AG04449 (cell line): ENCODE measurements around the gene CFAP91.

ENCODE experiments used
- CTCF ChIA-PET: fragments of 350-600 bp; formaldehyde crosslinking; extraction: SDS; loops from one replicate; lab custom pipeline; 2021; ENCODE audit warnings: antibody characterized with exemption; lab: Yijun Ruan, JAX
- POLR2A ChIA-PET: fragments of 400-600, 350-600 bp; formaldehyde crosslinking; extraction: SDS; loops from one replicate; lab custom pipeline; 2020; ENCODE audit warnings: antibody characterized with exemption, inconsistent platforms; lab: Yijun Ruan, JAX
- DNase-seq: peaks from one replicate; pipeline ENCODE4 v3.0.0-alpha.2; 2010; ENCODE audit warnings: low read depth, low spot score
- H3K4me3 ChIP-seq: 2 replicates; pipeline ENCODE4 v1.5.1; 2011; ENCODE audit warnings: low read depth, mild to moderate bottlenecking, control low read depth, low read length
- TF ChIP-seq, protein P1 (sequence below): IDR thresholded peaks from one replicate; pipeline ENCODE4 v1.5.1; 2011; ENCODE audit warnings: mild to moderate bottlenecking, moderate library complexity, low read length, control low read depth, inconsistent platforms; ENCODE audit not compliant: insufficient read depth; ENCODE audit errors: missing control alignments

Gene CFAP91

DNA sequence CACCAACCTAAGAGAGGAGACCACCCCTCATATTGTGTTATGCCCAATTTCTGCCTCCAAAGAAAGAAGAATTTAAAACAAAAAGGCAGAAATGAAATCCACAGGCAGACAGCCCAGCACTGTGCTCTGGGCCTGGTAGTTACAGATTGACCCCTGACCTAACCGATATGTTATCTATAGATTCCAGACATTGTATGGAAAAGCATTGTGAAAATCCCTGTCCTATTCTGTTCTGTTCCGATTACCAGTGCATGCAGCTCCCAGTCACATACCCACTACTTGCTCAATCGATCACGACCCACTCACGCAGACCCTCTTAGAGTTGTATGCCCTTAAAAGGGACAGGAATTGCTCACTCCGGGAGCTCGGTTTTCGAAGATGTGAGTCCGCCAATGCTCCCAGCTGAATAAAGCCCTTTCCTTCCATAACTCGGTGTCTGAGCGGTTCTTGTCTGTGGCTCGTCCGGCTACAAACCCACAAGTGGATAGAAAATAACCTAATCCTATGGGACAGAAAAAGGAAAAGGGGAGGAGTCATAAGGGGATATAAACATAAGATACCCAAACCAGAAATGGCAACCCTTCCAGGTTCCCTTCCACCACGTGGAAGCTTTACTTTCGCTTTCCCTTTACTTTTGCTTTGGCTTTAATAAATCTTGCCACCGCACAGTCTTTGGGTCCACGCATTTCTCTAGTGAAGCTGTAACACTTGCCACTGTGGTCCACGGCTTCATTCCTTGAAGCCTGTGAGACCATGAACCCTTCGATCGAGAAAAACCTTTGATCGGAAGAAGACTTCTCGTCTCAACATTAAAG is 1.7 kb upstream of the CFAP91 start:
- ChIA-PET POLR2A (no interaction called here), CTCF (no interaction called here)
- TF ChIP-seq, protein P1, sequence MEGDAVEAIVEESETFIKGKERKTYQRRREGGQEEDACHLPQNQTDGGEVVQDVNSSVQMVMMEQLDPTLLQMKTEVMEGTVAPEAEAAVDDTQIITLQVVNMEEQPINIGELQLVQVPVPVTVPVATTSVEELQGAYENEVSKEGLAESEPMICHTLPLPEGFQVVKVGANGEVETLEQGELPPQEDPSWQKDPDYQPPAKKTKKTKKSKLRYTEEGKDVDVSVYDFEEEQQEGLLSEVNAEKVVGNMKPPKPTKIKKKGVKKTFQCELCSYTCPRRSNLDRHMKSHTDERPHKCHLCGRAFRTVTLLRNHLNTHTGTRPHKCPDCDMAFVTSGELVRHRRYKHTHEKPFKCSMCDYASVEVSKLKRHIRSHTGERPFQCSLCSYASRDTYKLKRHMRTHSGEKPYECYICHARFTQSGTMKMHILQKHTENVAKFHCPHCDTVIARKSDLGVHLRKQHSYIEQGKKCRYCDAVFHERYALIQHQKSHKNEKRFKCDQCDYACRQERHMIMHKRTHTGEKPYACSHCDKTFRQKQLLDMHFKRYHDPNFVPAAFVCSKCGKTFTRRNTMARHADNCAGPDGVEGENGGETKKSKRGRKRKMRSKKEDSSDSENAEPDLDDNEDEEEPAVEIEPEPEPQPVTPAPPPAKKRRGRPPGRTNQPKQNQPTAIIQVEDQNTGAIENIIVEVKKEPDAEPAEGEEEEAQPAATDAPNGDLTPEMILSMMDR: no peak
- no peak for DNase-seq
- no peak overlapping the region for H3K4me3 ChIP-seq

DNA sequence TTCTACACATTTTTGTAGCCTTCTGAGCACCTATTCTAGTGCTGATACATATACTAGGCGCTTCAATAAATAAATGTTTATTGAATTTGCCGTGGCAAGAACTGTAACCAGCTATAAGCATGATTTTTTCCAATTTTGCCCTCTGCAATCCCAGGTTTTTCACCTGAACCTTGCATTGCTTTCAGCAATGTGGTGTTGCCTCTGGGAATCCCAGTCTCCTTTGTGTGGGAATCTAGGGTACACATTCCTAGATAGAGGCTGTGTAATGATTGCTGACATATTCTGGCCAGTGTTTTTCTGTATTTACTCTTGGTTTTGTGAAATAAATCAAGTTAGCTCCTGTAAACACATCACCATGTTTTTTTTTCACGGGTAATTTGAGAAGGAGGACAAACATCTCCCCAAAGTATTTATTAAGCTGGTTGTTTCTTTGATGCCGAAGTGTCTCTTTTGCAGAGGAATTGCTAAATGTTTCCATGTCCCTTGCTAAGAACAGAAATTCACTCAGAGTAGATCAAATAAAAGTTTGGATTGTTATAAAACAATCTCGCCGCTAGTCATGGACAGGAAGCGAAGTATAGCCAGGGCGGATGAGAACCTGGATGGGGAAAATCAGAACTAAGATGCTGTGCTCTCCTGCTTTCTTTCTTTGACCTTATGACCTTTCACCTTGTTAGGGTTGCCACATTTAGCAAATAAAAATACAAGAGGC is 1.2 kb downstream of the CFAP91 start:
- POLR2A ChIA-PET: no interaction called here
- TF ChIP-seq, protein P1: no peak
- CTCF ChIA-PET: interaction anchor here (0.7 to 1.0 kb wide), 2 partner anchors 11 to 14 kb away, joined by 3 to 4 read pairs; no protein-coding TSS in a partner anchor
- no peak for DNase-seq
- H3K4me3 ChIP-seq: no peak overlapping the region

DNA sequence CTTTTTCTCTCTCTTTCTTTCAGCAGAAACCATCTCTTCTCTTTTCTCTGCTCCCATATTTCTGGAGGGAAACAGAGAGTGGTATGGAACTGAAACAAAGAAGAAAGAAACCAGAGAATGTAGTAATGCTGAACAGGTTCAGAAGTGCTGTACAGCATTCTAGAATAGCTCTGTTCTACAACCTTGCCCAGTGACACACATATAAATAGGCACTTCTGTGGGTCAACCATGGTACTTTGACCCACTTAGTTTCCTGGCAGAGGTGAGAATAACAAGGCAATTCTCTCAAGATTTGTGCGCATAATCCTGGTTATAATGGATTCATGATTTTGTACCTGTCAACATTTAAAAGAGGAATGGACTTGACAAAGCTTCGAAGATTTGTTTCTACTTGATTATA is 12.3 kb downstream of the CFAP91 start:
- POLR2A ChIA-PET: no interaction called here
- CTCF ChIA-PET: interaction anchor here (0.9 to 2.4 kb wide), 2 partner anchors 11 to 25 kb away, joined by 3 to 5 read pairs; no protein-coding TSS in a partner anchor
- no peak overlapping the region for H3K4me3 ChIP-seq
- TF ChIP-seq, protein P1: no peak
- no peak for DNase-seq

DNA sequence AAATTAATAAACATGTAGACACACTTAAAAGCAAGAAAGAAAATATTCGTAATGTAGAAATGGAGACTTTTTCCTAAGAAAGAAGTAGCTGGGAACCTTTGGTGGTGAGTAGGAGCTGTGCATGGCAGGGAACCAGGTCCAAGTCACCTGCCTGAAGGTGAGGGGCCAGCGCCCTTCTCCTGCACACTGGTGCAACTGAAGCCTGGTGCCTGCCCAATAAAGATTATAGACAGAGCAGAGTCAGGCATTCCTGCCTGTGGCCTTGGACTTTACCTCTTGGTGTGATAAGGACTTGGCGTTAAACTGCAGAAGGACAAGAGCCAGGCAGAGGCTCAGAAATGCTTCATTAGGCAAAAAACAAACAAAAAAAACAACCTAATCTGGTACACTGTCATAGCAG is 14.2 kb downstream of the CFAP91 start:
- POLR2A ChIA-PET: no interaction called here
- no peak overlapping the region for H3K4me3 ChIP-seq
- TF ChIP-seq, protein P1: no peak
- no peak for DNase-seq
- CTCF ChIA-PET: interaction anchor here (2.4 kb wide), 1 partner anchor 27 kb away, joined by 5 read pairs; no protein-coding TSS in a partner anchor

DNA sequence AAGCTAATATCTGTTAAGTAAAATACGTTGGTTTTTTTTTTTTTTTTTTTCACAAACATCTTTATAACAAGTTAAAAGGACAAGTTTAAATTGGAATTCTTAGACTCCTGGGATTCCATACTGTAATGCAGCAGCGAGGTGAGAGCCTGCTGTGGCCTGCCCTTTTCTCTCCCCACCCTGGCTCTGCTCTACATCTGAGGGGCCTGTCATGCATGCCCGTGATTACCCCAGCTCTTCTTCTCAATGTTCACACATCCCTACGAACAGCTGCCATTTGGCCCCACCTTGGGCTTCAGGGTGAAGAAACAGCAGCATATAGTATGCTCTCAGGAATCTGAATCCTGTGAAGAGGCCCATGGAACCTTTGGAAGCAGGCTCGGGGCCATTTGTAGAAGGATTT is 14.7 kb downstream of the CFAP91 start:
- no peak overlapping the region for H3K4me3 ChIP-seq
- TF ChIP-seq, protein P1: no peak
- ChIA-PET POLR2A (no interaction called here), CTCF (interaction anchor here (1.0 to 2.4 kb wide), 2 partner anchors 13 to 27 kb away, joined by 4 to 5 read pairs; no protein-coding TSS in a partner anchor)
- DNase-seq: no peak

DNA sequence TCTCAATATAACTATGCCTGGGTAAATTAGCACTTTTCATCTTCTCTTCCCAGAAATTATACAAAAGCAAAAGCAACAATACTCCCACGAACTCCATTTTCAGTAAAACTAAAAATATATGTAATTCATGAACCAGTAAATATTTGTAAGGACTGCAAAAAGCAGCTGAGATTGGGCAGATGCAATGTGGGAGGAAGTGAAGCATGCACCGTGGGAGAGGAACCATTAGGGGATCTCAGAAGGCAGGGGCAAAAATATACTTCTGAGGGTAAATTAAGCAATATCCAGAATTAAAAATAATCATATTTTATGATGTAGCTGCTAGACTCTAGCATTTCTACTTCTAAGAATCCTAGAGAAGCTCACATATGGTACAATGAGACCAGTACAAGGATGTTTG is 20.2 kb downstream of the CFAP91 start:
- H3K4me3 ChIP-seq: no peak overlapping the region
- DNase-seq: no peak
- POLR2A ChIA-PET: no interaction called here
- CTCF ChIA-PET: no interaction called here
- TF ChIP-seq, protein P1: no peak
